GM12878 (cell line): Measurements from ENCODE around the gene RXYLT1. TPM values are rescaled to one million over a fixed set of nuclear protein-coding genes. Genes with fewer than 3 reads are reported as not detected.

Experiments used
- ATAC-seq: fragments of 200-7000 bp; cut with Tn5 transposase; 3 replicates; pipeline ENCODE4 v1.9.1; 2020; ENCODE audit warnings: mild to moderate bottlenecking, moderate library complexity
- BruUV-seq: library from RNA; stranded (reverse); fragments of 400-500 nt; replicated peaks from 2 replicates; lab custom pipeline; 2021; lab: Mats Ljungman, UMichigan
- CTCF ChIA-PET: fragments of 300-600 bp; sonication (Branson Sonifier 250); formaldehyde crosslinking; extraction: SDS; loops from one replicate; lab custom pipeline; 2021; ENCODE audit warnings: inconsistent platforms; lab: Yijun Ruan, JAX
- POLR2A ChIA-PET: fragments of 350-600 bp; formaldehyde crosslinking; extraction: SDS; loops from one replicate; lab custom pipeline; 2021; ENCODE audit warnings: inconsistent platforms; lab: Charles Lee
- RAD21 ChIA-PET: fragments of 300-600 bp; sonication (Branson Sonifier 250); formaldehyde crosslinking; loops from one replicate; lab custom pipeline; 2023; ENCODE audit warnings: antibody characterized with exemption; ENCODE audit not compliant: unreplicated experiment; lab: Charles Lee
- SMC1A ChIA-PET: fragments of 300-600 bp; sonication (Branson Sonifier 250); formaldehyde crosslinking; loops from one replicate; lab custom pipeline; 2023; ENCODE audit not compliant: unreplicated experiment, uncharacterized antibody; lab: Charles Lee
- DNase-seq: peaks from one replicate; pipeline ENCODE4 v3.0.0-alpha.2; 2011; ENCODE audit warnings: low read depth, low spot score
- FAIRE-seq: peaks from 3 replicates; lab custom pipeline; 2011; peaks lifted over from hg19 to GRCh38; lab: Jason Lieb, UNC
- H2AFZ ChIP-seq: 2 replicates; pipeline ENCODE4 v1.6.0; 2011; ENCODE audit warnings: low read depth, low read length, control low read depth; ENCODE audit not compliant: control insufficient read depth
- H3K27ac ChIP-seq: 2 replicates; pipeline ENCODE4 v1.5.1; 2011; ENCODE audit warnings: control low read depth; ENCODE audit not compliant: control insufficient read depth, insufficient read depth
- H3K27me3 ChIP-seq, 2 experiments: replicated peaks in 1 of 2; 2 replicates each; pipeline versions ENCODE4 v1.6.0 to v1.6.1; 2011; ENCODE audit warnings: low read length in 1 of 2; ENCODE audit not compliant: control insufficient read depth in 2 of 2, insufficient read depth in 2 of 2
- H3K36me3 ChIP-seq, 2 experiments: 2 replicates each; pipeline ENCODE4 v1.5.1; 2011; ENCODE audit warnings: low read length in 1 of 2; ENCODE audit not compliant: control insufficient read depth in 2 of 2, insufficient read depth in 2 of 2
- H3K4me1 ChIP-seq: 2 replicates; pipeline ENCODE4 v1.6.1; 2011; ENCODE audit warnings: mild to moderate bottlenecking, low read length, moderate library complexity, mixed read lengths; ENCODE audit not compliant: control insufficient read depth, insufficient read depth
- H3K4me2 ChIP-seq: 2 replicates; pipeline ENCODE4 v1.6.0; 2011; ENCODE audit warnings: control low read depth; ENCODE audit not compliant: control insufficient read depth, insufficient read depth
- H3K4me3 ChIP-seq: fragments of 200-600 bp; sonication (generic); 2 replicates; pipeline ENCODE4 v1.5.1; 2016
- H3K79me2 ChIP-seq: 2 replicates; pipeline ENCODE4 v1.6.0; 2011; ENCODE audit warnings: low read length; ENCODE audit not compliant: control insufficient read depth, insufficient read depth
- H3K9ac ChIP-seq: 2 replicates; pipeline ENCODE4 v1.8.0; 2011; ENCODE audit warnings: low read length, control low read depth, mixed read lengths; ENCODE audit not compliant: control insufficient read depth, insufficient read depth
- H3K9me3 ChIP-seq: replicated peaks from 3 replicates; pipeline ENCODE4 v1.5.1; 2011; ENCODE audit warnings: mild to moderate bottlenecking, low read length; ENCODE audit not compliant: control insufficient read depth, insufficient read depth
- H4K20me1 ChIP-seq: 2 replicates; pipeline ENCODE4 v1.6.0; 2011; ENCODE audit not compliant: control insufficient read depth, insufficient read depth
- BHLHE40 ChIP-seq, 2 experiments: fragments of 450-650 bp in 1 of 2; IDR thresholded peaks; 2 replicates each; pipeline ENCODE4 v1.6.1; 2011 to 2017; ENCODE audit warnings: low read depth in 2 of 2, borderline replicate concordance in 1 of 2, improper control_type of control experiment in 1 of 2, low read length in 1 of 2, mild to moderate bottlenecking in 1 of 2
- BMI1 ChIP-seq: fragments of 450-650 bp; IDR thresholded peaks from 2 replicates; pipeline ENCODE4 v1.6.1; 2016; ENCODE audit warnings: mild to moderate bottlenecking, moderate library complexity, borderline replicate concordance
- CBX3 ChIP-seq: fragments of 200-600 bp; sonication (generic); IDR thresholded peaks from 2 replicates; pipeline ENCODE4 v1.6.1; 2016; ENCODE audit warnings: low read depth, borderline replicate concordance
- CEBPB ChIP-seq, 2 experiments: fragments of 150-350 bp in 1 of 2; IDR thresholded peaks; 2 replicates each; pipeline ENCODE4 v1.6.1; 2012 to 2014; ENCODE audit warnings: low read depth in 2 of 2, low read length in 2 of 2, borderline replicate concordance in 1 of 2, inconsistent platforms in 1 of 2
- CHD4 ChIP-seq: fragments of 200-600 bp; sonication (generic); IDR thresholded peaks from 2 replicates; pipeline ENCODE4 v1.6.1; 2016; ENCODE audit warnings: mild to moderate bottlenecking
- ETV6 ChIP-seq, 2 experiments: fragments of 450-650 bp in 1 of 2; IDR thresholded peaks in 1 of 2; conservative IDR thresholded peaks in 1 of 2; 2 replicates each; pipeline ENCODE4 v1.6.1; 2014; ENCODE audit warnings: antibody characterized with exemption in 1 of 2, borderline replicate concordance in 1 of 2, low read depth in 1 of 2, mild to moderate bottlenecking in 1 of 2, moderate library complexity in 1 of 2
- KDM1A ChIP-seq: fragments of 200-600 bp; sonication (generic); IDR thresholded peaks from 2 replicates; pipeline ENCODE4 v1.6.1; 2016; ENCODE audit warnings: borderline replicate concordance
- PML ChIP-seq: IDR thresholded peaks from 2 replicates; pipeline ENCODE4 v1.6.1; 2012; ENCODE audit warnings: low read length, inconsistent platforms
- RAD21 ChIP-seq: IDR thresholded peaks from 2 replicates; pipeline ENCODE4 v1.6.1; 2011; ENCODE audit warnings: mild to moderate bottlenecking, low read depth, low read length, moderate library complexity; ENCODE audit not compliant: insufficient read depth
- SMC3 ChIP-seq: IDR thresholded peaks from 2 replicates; pipeline ENCODE4 v1.6.1; 2011; ENCODE audit warnings: low read length, improper control_type of control experiment, borderline replicate concordance
- ZNF24 ChIP-seq: fragments of 450-650 bp; IDR thresholded peaks from 2 replicates; pipeline ENCODE4 v1.6.1; 2017; ENCODE audit warnings: antibody characterized with exemption, mild to moderate bottlenecking
- WGBS: methylation state at CpG from one replicate; pipeline ENCODE4 v1.1.6; 2016; ENCODE audit warnings: low lambda C conversion rate; ENCODE audit not compliant: insufficient replicate concordance, insufficient coverage; ENCODE audit errors: missing lambda C conversion rate; 5-methylcytosine and 5-hydroxymethylcytosine counted together
- in situ Hi-C: fragments of 300-500 bp; cut with MboI; formaldehyde crosslinking; loops from 9 replicates; pipeline ENCODE4 v1.14.3; 2018; ENCODE audit warnings: mixed read lengths
- intact Hi-C: fragments of 100-400 bp; cut with micrococcal nuclease; formaldehyde crosslinking; loops from one replicate; pipeline ENCODE4 v1.14.2; 2022; ENCODE audit not compliant: unreplicated experiment
- polyA plus RNA-seq, 11 experiments: library from polyadenylated mRNA; depleted of rRNA in 4 of 11; unstranded in 6 of 11; stranded (reverse) in 5 of 11; fragments of >200 nt; fragmentation: Nextera tagmentation in 4 of 11; fragmentation: Illumina TruSeq in 1 of 11; extraction: Ambion mirVana in 4 of 11; extraction: Trizol in 1 of 11; gene quantifications; 1 replicate in 1 of 11; 2 replicates in 10 of 11; pipeline versions ENCODE4 v1.2.1 to v1.2.3, GENCODE V29; 2011 to 2016; ENCODE audit warnings: inconsistent platforms in 2 of 11, missing spikeins in 2 of 11, low read depth in 1 of 11
- total RNA-seq, 4 experiments: library from RNA; depleted of rRNA in 3 of 4; stranded (reverse); fragments of >200 nt in 3 of 4; fragmentation: Illumina TruSeq in 1 of 4; extraction: Trizol in 1 of 4; gene quantifications; 2 replicates each; pipeline versions ENCODE4 v1.2.1 to v1.2.3, GENCODE V29; 2013 to 2021
- TF ChIP-seq, protein P1 (sequence below), 3 experiments: IDR thresholded peaks in 2 of 3; conservative IDR thresholded peaks in 1 of 3; 2 replicates each; pipeline ENCODE4 v1.5.1; 2011; ENCODE audit warnings: low read depth in 3 of 3, low read length in 3 of 3, mild to moderate bottlenecking in 3 of 3, control low read depth in 2 of 3, moderate library complexity in 2 of 3, inconsistent platforms in 1 of 3, mixed read lengths in 1 of 3; ENCODE audit not compliant: control insufficient read depth in 2 of 3, insufficient read depth in 1 of 3; ENCODE audit errors: extremely low read depth in 1 of 3
- TF ChIP-seq, protein P2 (sequence below): IDR thresholded peaks from 2 replicates; pipeline ENCODE4 v1.6.1; 2011; ENCODE audit warnings: borderline replicate concordance, low read depth, mild to moderate bottlenecking, moderate library complexity, low read length; ENCODE audit not compliant: insufficient read depth, poor library complexity, severe bottlenecking
- TF ChIP-seq, protein P3 (sequence below): fragments of 450-650 bp; IDR thresholded peaks from 2 replicates; pipeline ENCODE4 v1.6.1; 2017; ENCODE audit warnings: borderline replicate concordance

RXYLT1 gene
- total and polyA plus RNA-seq, 10 of the 15 experiments (the other 5 are each of a cell fraction or from before 2014, with no cell fraction given), result 10.4 to 33.8 (median 21.5) TPM

DNA sequence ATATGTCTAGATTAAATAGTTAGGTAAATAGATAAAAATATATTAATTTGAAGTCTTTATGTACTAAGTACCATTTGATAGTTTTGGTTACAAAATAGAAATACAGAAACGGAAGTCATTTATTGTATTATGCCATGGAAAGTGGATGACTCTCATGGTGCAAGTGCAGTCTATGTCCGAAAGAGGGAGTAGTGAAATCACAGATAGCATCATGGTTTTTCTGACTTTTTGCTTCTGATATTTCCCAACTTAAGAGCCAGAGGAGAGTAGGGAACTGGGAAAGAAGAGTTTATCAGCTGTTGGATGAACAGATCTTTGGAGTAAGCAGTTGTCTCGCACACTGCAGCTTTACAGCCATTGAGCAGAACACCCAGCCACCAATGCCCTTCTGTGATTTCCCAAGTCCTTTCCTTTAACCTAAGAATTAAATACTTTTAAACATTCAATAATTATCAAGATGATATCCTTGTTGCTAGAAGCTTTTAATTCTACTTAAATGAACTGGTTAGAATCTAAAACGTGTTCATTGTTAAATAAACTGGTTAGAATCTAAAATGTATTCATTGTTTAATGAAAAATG is 46.4 kb downstream of the RXYLT1 start (continued):
- TF ChIP-seq, protein P1, sequence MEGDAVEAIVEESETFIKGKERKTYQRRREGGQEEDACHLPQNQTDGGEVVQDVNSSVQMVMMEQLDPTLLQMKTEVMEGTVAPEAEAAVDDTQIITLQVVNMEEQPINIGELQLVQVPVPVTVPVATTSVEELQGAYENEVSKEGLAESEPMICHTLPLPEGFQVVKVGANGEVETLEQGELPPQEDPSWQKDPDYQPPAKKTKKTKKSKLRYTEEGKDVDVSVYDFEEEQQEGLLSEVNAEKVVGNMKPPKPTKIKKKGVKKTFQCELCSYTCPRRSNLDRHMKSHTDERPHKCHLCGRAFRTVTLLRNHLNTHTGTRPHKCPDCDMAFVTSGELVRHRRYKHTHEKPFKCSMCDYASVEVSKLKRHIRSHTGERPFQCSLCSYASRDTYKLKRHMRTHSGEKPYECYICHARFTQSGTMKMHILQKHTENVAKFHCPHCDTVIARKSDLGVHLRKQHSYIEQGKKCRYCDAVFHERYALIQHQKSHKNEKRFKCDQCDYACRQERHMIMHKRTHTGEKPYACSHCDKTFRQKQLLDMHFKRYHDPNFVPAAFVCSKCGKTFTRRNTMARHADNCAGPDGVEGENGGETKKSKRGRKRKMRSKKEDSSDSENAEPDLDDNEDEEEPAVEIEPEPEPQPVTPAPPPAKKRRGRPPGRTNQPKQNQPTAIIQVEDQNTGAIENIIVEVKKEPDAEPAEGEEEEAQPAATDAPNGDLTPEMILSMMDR (IDR thresholded peaks at IDR 0.05 in 2 of 3, conservative IDR thresholded peaks at IDR 0.05 in 1 of 3; ENCODE audit: control insufficient read depth in 2 of 3, extremely low read depth in 1 of 3, insufficient read depth in 1 of 3, low read depth in 3 of 3, low read length in 3 of 3), result peak; percentile 71 to 77 (median 74)
- TF ChIP-seq BHLHE40 (IDR thresholded peaks at IDR 0.05; ENCODE audit: borderline replicate concordance in 1 of 2, low read depth in 2 of 2, low read length in 1 of 2) (no peak), CHD4 (no peak), ZNF24 (no peak), ETV6 (conservative IDR thresholded peaks at IDR 0.05 in 1 of 2, IDR thresholded peaks at IDR 0.05 in 1 of 2; ENCODE audit: borderline replicate concordance in 1 of 2, low read depth in 1 of 2) (no peak), PML (no peak), SMC3 (peak; percentile 55), RAD21 (peak; percentile 80)

DNA sequence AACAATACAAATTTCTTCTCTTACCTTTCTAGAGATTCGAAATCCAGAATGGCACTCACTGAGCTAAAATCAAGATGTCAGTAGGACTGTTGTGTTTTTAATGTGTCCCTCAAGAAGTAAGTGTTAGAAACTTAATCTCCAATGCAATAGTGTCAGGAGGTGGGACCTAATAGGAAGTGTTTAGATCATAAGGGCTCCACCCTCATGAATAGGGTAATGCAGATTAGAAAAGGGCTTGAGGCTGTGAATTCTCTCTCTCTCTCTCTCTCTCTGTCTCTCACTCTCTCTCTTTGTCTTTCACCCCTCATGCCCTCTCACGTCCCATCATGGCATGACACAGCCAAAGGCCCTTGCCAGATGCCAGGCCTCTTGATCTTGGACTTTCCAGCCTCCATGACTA is 49.2 kb downstream of the RXYLT1 start:
- Histone ChIP-seq H3K9me3 (no peaks in the 10 kb centered on the region), H3K4me2 (no peak overlapping the region), H3K79me2 (no peaks in the 10 kb centered on the region), H3K9ac (no peak overlapping the region), H3K4me1 (no peaks in the 10 kb centered on the region), H3K36me3 (no peaks in the 10 kb centered on the region), H3K27ac (no peak overlapping the region), H3K4me3 (no peak overlapping the region), H2AFZ (no peak overlapping the region), H3K27me3 (no peaks in the 10 kb centered on the region), H4K20me1 (no peaks in the 10 kb centered on the region)
- BruUV-seq, result no TSS peak
- RAD21 ChIA-PET, result no interaction called here
- POLR2A ChIA-PET, result no interaction called here
- SMC1A ChIA-PET, result interaction anchor here (0.6 to 2.5 kb wide), 3 partner anchors 8 to 17 kb away, joined by 4 to 9 read pairs (median 4); no protein-coding TSS in a partner anchor
- CTCF ChIA-PET, result interaction anchor here (1.1 kb wide), 1 partner anchor 14 kb away, joined by 4 read pairs; no protein-coding TSS in a partner anchor
- intact Hi-C loops (loop anchor here (5.0 kb wide), 1 partner anchor 563 kb away; the partner anchor contains the start of gene C12orf56), in situ Hi-C loops (loop anchor here (25.0 kb wide), 1 partner anchor 558 kb away; the partner anchor contains the start of gene C12orf56)
- DNase-seq (no peak), FAIRE-seq (no peak), ATAC-seq (no peak)
- WGBS, result 0% methylated on average over 2 of the region's 2 CpGs
- TF ChIP-seq, protein P2, sequence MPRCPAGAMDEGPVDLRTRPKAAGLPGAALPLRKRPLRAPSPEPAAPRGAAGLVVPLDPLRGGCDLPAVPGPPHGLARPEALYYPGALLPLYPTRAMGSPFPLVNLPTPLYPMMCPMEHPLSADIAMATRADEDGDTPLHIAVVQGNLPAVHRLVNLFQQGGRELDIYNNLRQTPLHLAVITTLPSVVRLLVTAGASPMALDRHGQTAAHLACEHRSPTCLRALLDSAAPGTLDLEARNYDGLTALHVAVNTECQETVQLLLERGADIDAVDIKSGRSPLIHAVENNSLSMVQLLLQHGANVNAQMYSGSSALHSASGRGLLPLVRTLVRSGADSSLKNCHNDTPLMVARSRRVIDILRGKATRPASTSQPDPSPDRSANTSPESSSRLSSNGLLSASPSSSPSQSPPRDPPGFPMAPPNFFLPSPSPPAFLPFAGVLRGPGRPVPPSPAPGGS, result no peak
- TF ChIP-seq, protein P3, sequence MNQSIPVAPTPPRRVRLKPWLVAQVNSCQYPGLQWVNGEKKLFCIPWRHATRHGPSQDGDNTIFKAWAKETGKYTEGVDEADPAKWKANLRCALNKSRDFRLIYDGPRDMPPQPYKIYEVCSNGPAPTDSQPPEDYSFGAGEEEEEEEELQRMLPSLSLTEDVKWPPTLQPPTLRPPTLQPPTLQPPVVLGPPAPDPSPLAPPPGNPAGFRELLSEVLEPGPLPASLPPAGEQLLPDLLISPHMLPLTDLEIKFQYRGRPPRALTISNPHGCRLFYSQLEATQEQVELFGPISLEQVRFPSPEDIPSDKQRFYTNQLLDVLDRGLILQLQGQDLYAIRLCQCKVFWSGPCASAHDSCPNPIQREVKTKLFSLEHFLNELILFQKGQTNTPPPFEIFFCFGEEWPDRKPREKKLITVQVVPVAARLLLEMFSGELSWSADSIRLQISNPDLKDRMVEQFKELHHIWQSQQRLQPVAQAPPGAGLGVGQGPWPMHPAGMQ, result no peak
- TF ChIP-seq KDM1A (no peak), CEBPB (IDR thresholded peaks at IDR 0.05; ENCODE audit: borderline replicate concordance in 1 of 2, low read depth in 2 of 2, low read length in 2 of 2) (no peak), CBX3 (no peak), BMI1 (no peak)
